OCI-LY3 (cell line): Measurements from ENCODE around the gene GPR160.

Experiments used
- EZH2phosphoT487 ChIP-seq: fragments of 200-600 bp; shearing (Covaris generic); IDR thresholded peaks from 2 replicates; pipeline ENCODE4 v1.6.1; 2018; ENCODE audit warnings: antibody characterized with exemption, mixed run types, low read depth
- TF ChIP-seq, protein P1 (sequence below): fragments of 200-600, 300-600 bp; sonication (generic); IDR thresholded peaks from 2 replicates; pipeline ENCODE4 v1.5.1; 2014; ENCODE audit warnings: antibody characterized with exemption, low read length, low read depth

GRCh38 chr3:170012683-170013400 is 25.0 kb upstream of the GPR160 start:
- TF ChIP-seq, protein P1, sequence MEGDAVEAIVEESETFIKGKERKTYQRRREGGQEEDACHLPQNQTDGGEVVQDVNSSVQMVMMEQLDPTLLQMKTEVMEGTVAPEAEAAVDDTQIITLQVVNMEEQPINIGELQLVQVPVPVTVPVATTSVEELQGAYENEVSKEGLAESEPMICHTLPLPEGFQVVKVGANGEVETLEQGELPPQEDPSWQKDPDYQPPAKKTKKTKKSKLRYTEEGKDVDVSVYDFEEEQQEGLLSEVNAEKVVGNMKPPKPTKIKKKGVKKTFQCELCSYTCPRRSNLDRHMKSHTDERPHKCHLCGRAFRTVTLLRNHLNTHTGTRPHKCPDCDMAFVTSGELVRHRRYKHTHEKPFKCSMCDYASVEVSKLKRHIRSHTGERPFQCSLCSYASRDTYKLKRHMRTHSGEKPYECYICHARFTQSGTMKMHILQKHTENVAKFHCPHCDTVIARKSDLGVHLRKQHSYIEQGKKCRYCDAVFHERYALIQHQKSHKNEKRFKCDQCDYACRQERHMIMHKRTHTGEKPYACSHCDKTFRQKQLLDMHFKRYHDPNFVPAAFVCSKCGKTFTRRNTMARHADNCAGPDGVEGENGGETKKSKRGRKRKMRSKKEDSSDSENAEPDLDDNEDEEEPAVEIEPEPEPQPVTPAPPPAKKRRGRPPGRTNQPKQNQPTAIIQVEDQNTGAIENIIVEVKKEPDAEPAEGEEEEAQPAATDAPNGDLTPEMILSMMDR: no peak
- TF ChIP-seq EZH2phosphoT487: no peak
